ENCODE data around the gene PISD. TPM values are rescaled to one million over a fixed set of nuclear protein-coding genes. Genes with fewer than 3 reads are reported as not detected.

The PISD gene
- total RNA-seq, 2 donors from 2014 or later, result 35.1 to 91.2 TPM

DNA sequence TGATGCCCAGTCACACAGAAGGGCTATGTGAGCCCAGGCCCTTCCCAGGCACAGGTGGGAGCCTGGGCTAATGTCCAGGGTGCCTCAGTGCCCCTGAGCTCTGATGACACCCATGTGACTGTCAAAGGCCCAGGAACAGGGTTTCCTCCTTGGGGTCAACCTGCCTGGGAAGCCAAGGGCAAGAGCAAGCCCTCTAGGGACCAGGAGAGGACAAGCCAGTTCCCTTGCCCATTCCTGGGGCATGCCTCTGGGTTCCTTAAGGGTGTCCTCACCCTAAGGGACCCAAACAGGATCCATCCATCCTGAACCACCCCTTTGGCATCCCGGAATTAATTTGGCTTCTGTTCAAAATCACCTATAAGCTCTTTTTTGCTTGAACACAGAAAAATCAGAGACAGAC, 39.0 kb downstream of the PISD start:
- 88% methylated on average over 1 of the region's 1 CpG for WGBS

GRCh38 chr22:31621507-31622124, 40.4 kb downstream of the PISD start:
- DNase-seq (ENCODE audit: low spot score), result no peak
- H3K9me3 ChIP-seq, result no peaks in the 10 kb centered on the region
- no peak for TF ChIP-seq POLR2AphosphoS5 (IDR thresholded peaks at IDR 0.05)
- TF ChIP-seq, protein P1, sequence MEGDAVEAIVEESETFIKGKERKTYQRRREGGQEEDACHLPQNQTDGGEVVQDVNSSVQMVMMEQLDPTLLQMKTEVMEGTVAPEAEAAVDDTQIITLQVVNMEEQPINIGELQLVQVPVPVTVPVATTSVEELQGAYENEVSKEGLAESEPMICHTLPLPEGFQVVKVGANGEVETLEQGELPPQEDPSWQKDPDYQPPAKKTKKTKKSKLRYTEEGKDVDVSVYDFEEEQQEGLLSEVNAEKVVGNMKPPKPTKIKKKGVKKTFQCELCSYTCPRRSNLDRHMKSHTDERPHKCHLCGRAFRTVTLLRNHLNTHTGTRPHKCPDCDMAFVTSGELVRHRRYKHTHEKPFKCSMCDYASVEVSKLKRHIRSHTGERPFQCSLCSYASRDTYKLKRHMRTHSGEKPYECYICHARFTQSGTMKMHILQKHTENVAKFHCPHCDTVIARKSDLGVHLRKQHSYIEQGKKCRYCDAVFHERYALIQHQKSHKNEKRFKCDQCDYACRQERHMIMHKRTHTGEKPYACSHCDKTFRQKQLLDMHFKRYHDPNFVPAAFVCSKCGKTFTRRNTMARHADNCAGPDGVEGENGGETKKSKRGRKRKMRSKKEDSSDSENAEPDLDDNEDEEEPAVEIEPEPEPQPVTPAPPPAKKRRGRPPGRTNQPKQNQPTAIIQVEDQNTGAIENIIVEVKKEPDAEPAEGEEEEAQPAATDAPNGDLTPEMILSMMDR (IDR thresholded peaks at IDR 0.05), result no peak
- TF ChIP-seq POLR2A (IDR thresholded peaks at IDR 0.05), result no peak
- H3K4me3 ChIP-seq, result no peak overlapping the region
- WGBS, result 90% methylated on average over 17 of the region's 19 CpGs
- H3K27me3 ChIP-seq (replicated peaks; ENCODE audit: insufficient read depth), result no peaks in the 10 kb centered on the region
- intact Hi-C loops (cut with DNase I), result no loop called here
- no peak overlapping the region for H3K27ac ChIP-seq
- H3K36me3 ChIP-seq, result no peaks in the 10 kb centered on the region
- peaks cover 7% of the 10 kb centered on the region for H3K4me1 ChIP-seq (replicated peaks)

More for the DNA sequence above, 39.0 kb downstream of the PISD start:
- H3K36me3 ChIP-seq, result no peaks in the 10 kb centered on the region
- no peak overlapping the region for H3K27ac ChIP-seq
- H3K27me3 ChIP-seq (replicated peaks; ENCODE audit: insufficient read depth), result no peaks in the 10 kb centered on the region
- H3K9me3 ChIP-seq, result no peaks in the 10 kb centered on the region
- no peak for DNase-seq (ENCODE audit: low spot score)
- no peak for TF ChIP-seq POLR2AphosphoS5 (IDR thresholded peaks at IDR 0.05)
- no peak for TF ChIP-seq POLR2A (IDR thresholded peaks at IDR 0.05)
- TF ChIP-seq, protein P1 (IDR thresholded peaks at IDR 0.05), result no peak
- intact Hi-C loops (cut with DNase I), result no loop called here
- H3K4me3 ChIP-seq, result no peak overlapping the region
- peaks cover 11% of the 10 kb centered on the region for H3K4me1 ChIP-seq (replicated peaks)

GRCh38 chr22:31620756-31621480, 41.1 kb downstream of the PISD start:
- H3K36me3 ChIP-seq, result no peaks in the 10 kb centered on the region

GRCh38 chr22:31619611-31620300, 42.3 kb downstream of the PISD start:
- Histone ChIP-seq H3K36me3 (no peaks in the 10 kb centered on the region), H3K4me3 (no peak overlapping the region), H3K27me3 (replicated peaks; ENCODE audit: insufficient read depth) (no peaks in the 10 kb centered on the region), H3K4me1 (replicated peaks) (no peaks in the 10 kb centered on the region), H3K9me3 (no peaks in the 10 kb centered on the region), H3K27ac (no peak overlapping the region)
- no peak for DNase-seq (ENCODE audit: low spot score)
- TF ChIP-seq, protein P1 (IDR thresholded peaks at IDR 0.05), result no peak
- TF ChIP-seq POLR2AphosphoS5 (IDR thresholded peaks at IDR 0.05) (no peak), POLR2A (IDR thresholded peaks at IDR 0.05) (no peak)
- intact Hi-C loops (cut with DNase I), result no loop called here
- 90% methylated on average over 14 of the region's 14 CpGs for WGBS

More at GRCh38 chr22:31620756-31621480, 41.1 kb downstream of the PISD start:
- 79% methylated on average over 17 of the region's 20 CpGs for WGBS
- Histone ChIP-seq H3K9me3 (no peaks in the 10 kb centered on the region), H3K4me3 (no peak overlapping the region), H3K27me3 (replicated peaks; ENCODE audit: insufficient read depth) (no peaks in the 10 kb centered on the region), H3K4me1 (replicated peaks) (no peaks in the 10 kb centered on the region), H3K27ac (no peak overlapping the region)
- TF ChIP-seq POLR2A (IDR thresholded peaks at IDR 0.05) (no peak), POLR2AphosphoS5 (IDR thresholded peaks at IDR 0.05) (no peak)
- TF ChIP-seq, protein P1 (IDR thresholded peaks at IDR 0.05), result no peak
- intact Hi-C loops (cut with DNase I), result no loop called here
- DNase-seq (ENCODE audit: low spot score), result no peak
